Suprapubic skin (tissue), 3 donors: ENCODE results near the gene ERC2.

Source experiments
- CTCF ChIP-seq, 2 donors: fragments of 200-600 bp in 1 of 2; fragments of 450-650 bp in 1 of 2; sonication (generic) in 1 of 2; IDR thresholded peaks; one replicate each; pipeline ENCODE4 v1.5.1; 2016 to 2019; ENCODE audit warnings: antibody characterized with exemption in 2 of 2, mild to moderate bottlenecking in 1 of 2, moderate library complexity in 1 of 2
- POLR2A ChIP-seq, 2 donors: fragments of 450-650 bp; IDR thresholded peaks; one replicate each; pipeline ENCODE4 v1.6.1; 2017; ENCODE audit warnings: antibody characterized with exemption in 2 of 2, mild to moderate bottlenecking in 2 of 2, moderate library complexity in 2 of 2

- TF ChIP-seq CTCF (IDR thresholded peaks at IDR 0.05) (no peak), POLR2A (IDR thresholded peaks at IDR 0.05) (no peak)
These were observed 649.8 kb downstream of the ERC2 start for GRCh38 chr3:55818485-55818884.
